G401 (cell line): Measurements from ENCODE around the gene CFAP100. TPM values are rescaled to one million over a fixed set of nuclear protein-coding genes. Genes with fewer than 3 reads are reported as not detected.

Experiments used
- DNase-seq: peaks from one replicate; pipeline ENCODE4 v3.0.0-alpha.2; 2015; ENCODE audit warnings: low spot score
- in situ Hi-C: cut with HindIII; loops from 2 replicates; pipeline ENCODE4 v1.10.0; 2016; ENCODE audit warnings: low sequenced_read_pairs, mixed read lengths
- total RNA-seq: library from RNA; depleted of rRNA; stranded (reverse); fragments of >200 nt; shearing (Covaris generic); gene quantifications from 2 replicates; pipeline ENCODE4 v1.2.3, GENCODE V29; 2014

The CFAP100 gene
- total RNA-seq, 1 experiment from 2014 or later = not detected

DNA sequence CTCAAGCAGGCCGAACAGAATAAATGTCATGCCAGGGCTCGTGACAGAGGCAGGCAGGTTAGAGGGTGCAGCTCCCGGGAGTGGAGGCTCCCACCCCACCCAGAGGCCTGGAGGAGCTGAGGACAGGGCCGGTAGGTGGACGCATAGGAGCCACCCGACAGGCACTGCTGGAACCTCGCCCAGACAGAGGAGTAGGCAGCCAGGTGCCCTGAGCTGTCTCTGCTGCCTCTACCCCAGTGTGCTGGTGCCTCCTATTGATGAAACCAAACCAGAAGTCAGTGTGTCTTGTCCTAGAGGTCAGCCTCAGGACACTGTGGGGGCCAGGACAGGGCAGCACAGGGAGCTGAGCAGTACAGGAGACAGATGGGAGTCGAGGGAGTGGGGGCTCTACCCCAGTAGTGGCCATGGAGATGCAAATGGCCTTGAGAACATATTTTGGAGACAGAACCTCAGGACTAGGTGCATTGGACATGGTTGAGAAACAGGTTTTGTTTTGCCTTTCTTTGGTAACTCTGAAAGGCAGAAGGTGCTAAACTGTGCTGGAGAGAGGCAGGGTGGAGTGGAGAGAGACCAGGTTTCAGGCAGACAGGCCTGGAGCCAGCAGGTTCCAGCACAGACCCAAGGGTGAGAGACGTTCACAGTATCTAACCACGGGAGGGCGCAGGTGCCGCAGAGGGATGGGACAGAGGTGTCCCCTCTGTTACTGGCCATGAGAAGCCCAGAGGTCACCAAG lies 22.1 kb upstream of the CFAP100 start:
- in situ Hi-C loops = no loop called here
- no peak for DNase-seq

- in situ Hi-C loops = no loop called here
- no peak for DNase-seq
These were observed 21.5 kb upstream of the CFAP100 start for GRCh38 chr3:126373146-126373613.

DNA sequence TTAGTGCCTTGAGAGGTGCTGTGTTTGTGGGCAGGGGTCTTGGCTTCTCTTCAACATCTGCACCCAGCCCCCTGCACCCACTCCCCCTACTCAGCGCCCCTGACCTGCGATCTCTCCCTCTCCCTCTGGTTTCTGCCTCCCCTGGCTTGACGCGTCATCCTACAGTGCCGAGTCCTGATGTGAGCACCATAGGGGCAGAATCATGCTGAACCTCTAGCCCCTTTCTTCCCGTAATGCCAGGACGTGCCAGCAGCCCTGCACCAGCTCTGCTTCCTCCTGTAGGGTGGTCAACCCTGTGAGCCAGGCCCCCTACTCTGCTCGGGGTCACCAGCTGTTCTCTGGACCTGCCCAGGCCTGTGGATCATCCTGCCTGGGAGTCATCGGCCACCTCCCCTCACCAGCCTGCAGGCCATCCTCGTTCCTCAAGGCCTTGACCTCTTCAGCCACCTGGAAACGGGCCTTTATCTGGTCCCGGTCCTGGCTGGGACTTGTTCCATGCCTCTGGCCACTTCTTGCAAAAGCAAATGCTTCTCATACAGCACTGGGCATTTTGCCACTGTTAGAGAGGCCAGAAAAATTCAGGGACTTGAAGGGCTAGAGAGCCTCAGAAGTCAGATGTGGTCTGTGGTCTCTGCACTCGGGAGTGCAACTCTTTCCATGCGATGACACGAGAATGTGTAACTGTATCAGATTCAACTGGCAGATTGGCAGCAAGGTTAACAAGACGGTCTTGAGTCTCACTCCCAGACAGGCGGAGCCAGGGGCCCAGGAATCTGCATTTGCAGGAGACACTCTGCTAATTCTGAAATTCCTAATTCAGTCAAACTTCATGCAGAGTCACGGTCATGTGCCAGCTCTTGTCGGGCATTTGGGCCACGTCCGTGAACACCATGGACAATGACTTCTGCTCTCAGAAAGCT lies 20.8 kb upstream of the CFAP100 start:
- DNase-seq = no peak
- in situ Hi-C loops = no loop called here

GRCh38 chr3:126375835-126376331 lies 18.8 kb upstream of the CFAP100 start:
- in situ Hi-C loops = loop anchor here (25.0 kb wide), 1 partner anchor 114 kb away; no protein-coding TSS in a partner anchor
- no peak for DNase-seq

DNA sequence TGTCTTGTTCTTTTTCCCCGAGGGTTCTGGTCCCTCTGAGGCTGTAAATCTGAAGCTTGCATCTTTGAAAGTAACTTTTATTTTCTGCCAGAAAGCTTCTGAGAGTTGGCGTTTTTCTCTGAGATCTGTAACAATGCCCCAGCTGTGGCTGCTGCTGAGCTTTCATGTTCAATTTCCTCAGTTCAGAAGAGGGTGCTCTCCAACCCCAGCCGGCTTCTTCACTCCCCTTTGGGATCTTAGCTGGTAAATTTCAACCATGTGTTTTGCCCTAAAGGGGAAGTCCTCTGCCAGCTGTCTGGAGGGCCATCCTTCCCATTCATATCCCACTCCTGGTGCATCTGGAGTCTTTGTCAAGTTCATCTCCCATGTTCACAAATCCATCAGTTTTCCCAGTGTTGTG lies 18.3 kb upstream of the CFAP100 start:
- DNase-seq = no peak
- in situ Hi-C loops = loop anchor here (25.0 kb wide), 1 partner anchor 114 kb away; no protein-coding TSS in a partner anchor

DNA sequence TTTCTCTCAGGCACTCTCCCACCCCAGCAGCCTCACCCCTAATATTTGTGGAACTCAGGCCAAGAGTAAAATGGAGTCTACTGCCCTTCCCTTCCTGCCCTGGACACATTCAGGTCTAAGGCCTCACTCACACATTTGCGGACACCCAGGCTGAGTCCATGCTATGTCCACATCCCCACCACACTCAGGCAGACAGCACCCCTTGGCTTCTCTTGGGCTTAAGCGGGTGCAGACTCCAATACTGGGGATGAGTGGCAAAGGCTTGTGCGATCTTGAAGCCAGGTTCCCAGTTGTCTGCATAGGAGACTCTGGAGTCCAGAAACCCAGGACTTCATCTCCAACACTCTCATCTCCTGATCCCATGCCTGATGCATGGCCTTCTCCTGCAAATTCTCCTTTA lies 17.5 kb upstream of the CFAP100 start:
- no peak for DNase-seq
- in situ Hi-C loops = loop anchor here (25.0 kb wide), 1 partner anchor 115 kb away; no protein-coding TSS in a partner anchor

DNA sequence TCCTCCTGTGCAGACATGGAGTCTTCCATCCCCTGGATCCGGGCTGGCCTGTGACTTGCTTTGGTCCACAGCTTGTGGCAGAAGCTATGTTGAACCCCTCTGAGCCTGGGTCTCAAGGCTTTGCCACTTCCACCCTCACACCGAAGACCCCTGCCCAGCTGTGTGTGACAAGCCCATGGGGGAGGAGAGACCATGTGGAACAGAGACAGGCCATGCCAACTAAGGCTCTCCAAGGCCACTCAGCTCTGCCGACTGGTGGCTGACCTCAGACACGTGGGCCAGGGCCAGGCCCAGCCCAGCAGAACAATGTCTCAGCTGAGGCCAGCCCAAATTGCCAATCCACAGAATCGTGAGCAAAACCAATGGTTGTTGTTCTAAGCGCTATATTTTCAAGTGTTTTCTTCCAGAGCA lies 16.4 kb upstream of the CFAP100 start:
- in situ Hi-C loops = loop anchor here (25.0 kb wide), 1 partner anchor 116 kb away; no protein-coding TSS in a partner anchor
- DNase-seq = no peak

DNA sequence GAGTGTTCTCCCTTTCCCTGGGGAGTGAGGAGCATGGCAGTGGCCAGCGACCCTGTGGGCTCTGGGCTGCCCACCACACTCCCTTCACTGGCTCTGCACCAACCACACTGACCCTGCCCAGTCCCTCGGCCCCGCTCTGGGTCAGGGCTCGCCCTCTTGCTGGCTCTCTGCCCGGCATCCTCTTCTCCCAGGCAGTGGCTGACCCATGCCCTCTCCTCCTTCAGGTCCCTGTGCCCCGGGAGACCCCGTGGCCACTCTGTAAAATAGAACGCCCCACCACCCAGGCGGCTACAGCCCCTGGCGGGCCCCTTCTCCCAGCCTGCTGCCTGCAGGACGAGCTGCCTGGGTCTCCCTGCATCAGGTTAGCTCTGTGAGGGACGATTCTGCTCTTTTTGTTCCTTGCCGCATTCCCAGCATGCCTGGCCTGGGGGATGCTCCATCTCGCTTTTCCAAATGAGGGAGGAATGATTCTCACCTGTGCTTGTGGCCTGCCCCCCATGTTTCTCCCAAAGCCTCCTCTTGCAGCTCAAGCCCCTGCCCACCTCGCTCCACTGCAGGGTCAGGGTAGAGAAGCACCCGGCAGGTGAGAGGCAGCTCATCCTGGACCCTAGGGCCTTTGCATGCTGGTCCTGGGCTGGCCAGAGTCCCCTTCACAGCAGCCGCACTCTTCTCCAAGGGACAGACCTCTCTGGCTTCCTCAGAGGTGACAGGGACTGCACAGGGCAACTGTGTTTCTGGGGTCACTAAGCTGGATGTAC lies 14.5 kb upstream of the CFAP100 start:
- in situ Hi-C loops = loop anchor here (25.0 kb wide), 1 partner anchor 118 kb away; no protein-coding TSS in a partner anchor
- DNase-seq = no peak

DNA sequence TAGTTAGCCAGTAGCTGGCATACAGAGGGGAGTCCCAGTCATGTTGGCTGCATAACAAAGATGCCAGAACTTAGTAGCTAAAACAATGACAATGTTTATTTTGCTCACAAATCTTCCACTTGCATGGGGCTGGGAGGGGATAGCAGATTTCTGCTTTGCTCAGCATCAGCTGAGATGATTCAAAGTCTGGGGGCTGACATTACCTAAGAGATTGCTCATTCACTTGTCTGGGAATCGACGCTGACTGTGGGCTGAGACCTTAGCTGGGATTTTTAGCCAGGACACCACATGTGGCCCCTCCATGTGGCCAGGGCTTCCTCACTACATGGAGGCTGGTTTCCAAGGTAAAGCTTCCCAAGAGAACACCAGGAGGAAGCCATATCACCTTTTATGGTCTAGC lies 12.7 kb upstream of the CFAP100 start:
- in situ Hi-C loops = loop anchor here (25.0 kb wide), 1 partner anchor 120 kb away; no protein-coding TSS in a partner anchor

DNA sequence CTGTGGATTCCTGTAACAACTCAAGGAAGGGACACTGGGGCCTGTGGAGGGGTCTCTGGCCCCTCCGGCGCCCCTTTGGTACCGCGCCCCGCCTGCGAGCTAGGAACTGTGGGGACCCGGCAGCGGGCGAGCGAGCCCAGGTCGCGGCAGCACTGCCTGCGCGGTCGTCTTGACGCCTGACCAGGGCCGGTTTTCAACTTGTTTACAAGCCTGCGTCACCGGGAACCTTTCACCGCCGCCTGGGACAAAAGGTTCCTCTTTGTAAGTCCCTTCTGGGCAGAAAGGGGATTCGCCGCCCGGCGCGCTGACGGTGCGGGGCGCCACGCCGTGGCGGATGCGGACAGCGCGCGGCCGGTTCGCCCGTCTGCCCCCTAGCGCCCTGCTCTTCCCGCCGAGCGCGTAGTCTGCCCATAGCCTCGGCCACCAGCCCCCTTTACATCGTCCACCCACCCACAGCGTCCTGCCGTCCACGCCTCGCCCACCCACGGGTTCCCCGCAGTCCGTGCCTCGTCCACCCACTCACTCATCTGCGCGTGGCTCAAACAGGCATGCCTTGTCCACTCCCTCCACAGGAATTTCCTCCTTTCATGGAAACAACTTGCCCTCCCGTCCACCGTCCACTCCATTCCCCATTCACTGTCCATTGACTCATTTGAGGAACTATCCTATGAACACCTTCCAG lies 5.5 kb upstream of the CFAP100 start:
- peak; percentile 80 for DNase-seq
- in situ Hi-C loops = loop anchor here (25.0 kb wide), 1 partner anchor 127 kb away; no protein-coding TSS in a partner anchor

More for the DNA sequence above, 12.7 kb upstream of the CFAP100 start:
- no peak for DNase-seq

DNA sequence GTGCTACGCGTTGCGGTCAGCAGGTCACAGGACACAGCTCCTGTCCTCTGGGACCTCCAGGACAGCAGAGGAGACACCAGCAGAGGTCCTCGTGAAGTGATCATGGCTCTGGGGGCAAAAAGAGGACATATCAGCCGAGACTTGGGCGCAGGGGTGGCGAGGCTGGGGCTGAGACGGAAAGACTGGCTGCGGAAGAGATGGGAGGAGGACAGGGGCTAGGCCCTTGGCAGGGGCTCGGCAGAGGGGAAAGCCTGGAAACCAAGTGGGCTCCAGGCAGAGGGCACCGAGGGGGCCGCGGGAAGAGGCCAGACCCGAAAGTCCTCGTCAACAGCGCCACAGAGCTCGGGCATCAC lies 4.9 kb upstream of the CFAP100 start:
- in situ Hi-C loops = loop anchor here (25.0 kb wide), 1 partner anchor 127 kb away; no protein-coding TSS in a partner anchor
- no peak for DNase-seq

GRCh38 chr3:126390201-126390600 lies 4.5 kb upstream of the CFAP100 start:
- DNase-seq = no peak
- in situ Hi-C loops = loop anchor here (25.0 kb wide), 1 partner anchor 128 kb away; no protein-coding TSS in a partner anchor

DNA sequence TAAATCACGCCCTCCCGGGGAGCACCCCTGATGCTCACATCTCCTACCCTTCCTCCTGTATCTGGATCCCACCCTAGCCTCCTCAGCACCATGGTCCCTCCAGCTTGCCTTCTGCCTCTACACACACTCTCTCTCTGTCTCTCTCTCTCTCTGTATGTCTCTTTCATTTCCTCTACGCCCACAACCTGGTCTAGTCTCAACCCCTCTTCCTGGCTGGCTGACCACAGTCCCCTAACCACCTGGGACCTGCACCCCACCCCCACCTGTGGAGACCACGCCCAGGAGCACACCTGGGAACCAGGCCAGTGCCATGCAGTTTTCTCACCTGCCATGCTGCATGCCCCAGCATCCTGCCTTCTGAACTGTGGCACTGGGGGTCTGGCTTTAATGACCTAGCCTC lies 4.0 kb upstream of the CFAP100 start:
- in situ Hi-C loops = loop anchor here (25.0 kb wide), 1 partner anchor 128 kb away; no protein-coding TSS in a partner anchor
- DNase-seq = no peak

DNA sequence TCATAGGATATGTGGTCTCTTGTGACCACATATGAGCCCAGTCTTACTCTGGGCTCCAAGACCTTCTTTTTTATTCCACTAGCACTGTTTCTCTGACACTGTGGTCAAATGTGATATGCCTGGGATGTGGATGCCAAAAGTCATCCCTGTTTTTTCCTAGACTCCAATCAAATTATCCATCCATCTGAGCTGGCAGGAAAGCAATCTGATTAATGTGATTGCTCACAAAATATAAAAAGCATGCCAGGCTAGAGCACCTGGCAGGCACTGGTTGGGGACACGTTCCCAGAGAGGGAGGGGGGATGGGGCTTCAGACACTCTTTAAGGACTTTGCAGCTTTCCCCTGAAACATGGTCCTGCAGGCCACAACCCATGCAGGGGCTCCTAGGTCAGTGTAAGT lies 3.1 kb upstream of the CFAP100 start:
- in situ Hi-C loops = loop anchor here (25.0 kb wide), 1 partner anchor 129 kb away; no protein-coding TSS in a partner anchor
- DNase-seq = no peak

- no peak for DNase-seq
- in situ Hi-C loops = loop anchor here (25.0 kb wide), 1 partner anchor 130 kb away; no protein-coding TSS in a partner anchor
These were observed 2.5 kb upstream of the CFAP100 start for GRCh38 chr3:126392246-126392645.

- in situ Hi-C loops = loop anchor here (25.0 kb wide), 1 partner anchor 131 kb away; no protein-coding TSS in a partner anchor
- DNase-seq = no peak
These were observed 1.1 kb upstream of the CFAP100 start for GRCh38 chr3:126393563-126393962.

- in situ Hi-C loops = loop anchor here (25.0 kb wide), 1 partner anchor 133 kb away; no protein-coding TSS in a partner anchor
- no peak for DNase-seq
These were observed 240 bp downstream of the CFAP100 start for GRCh38 chr3:126394977-126395321.
